ENCODE results near the gene SKI. TPM values are rescaled to one million over a fixed set of nuclear protein-coding genes. Genes with fewer than 3 reads are reported as not detected.

Gene SKI
- total and polyA plus RNA-seq, 2 experiments from 2014 or later: 9.3 to 66.8 TPM

- H3K36me3 ChIP-seq (ENCODE audit: insufficient read depth): no peaks in the 10 kb centered on the region
- 0 out of 2 replicates have a peak, but pooled peaks cover 6% of the 10 kb centered on the region for H3F3A ChIP-seq (replicated peaks; ENCODE audit: low read depth)
- no peaks in the 10 kb centered on the region for H3K9me2 ChIP-seq (ENCODE audit: insufficient read depth)
- H3K79me2 ChIP-seq (replicated peaks; ENCODE audit: insufficient read depth): peaks cover 69% of the 10 kb centered on the region
- ATAC-seq: no peak
- no peaks in the 10 kb centered on the region for H3K27me3 ChIP-seq (ENCODE audit: insufficient read depth)
- no peak for TF ChIP-seq JUNB (IDR thresholded peaks at IDR 0.05; ENCODE audit: unreplicated experiment)
- TF ChIP-seq STAT1 (IDR thresholded peaks at IDR 0.05; ENCODE audit: unreplicated experiment): no peak
- no peak for TF ChIP-seq CREB1 (CRISPR knock-in tag; IDR thresholded peaks at IDR 0.05; ENCODE audit: low read depth)
- TF ChIP-seq REST (IDR thresholded peaks at IDR 0.05; ENCODE audit: unreplicated experiment): no peak
- TF ChIP-seq ZNF114 (CRISPR knock-in tag; IDR thresholded peaks at IDR 0.05): no peak
- TF ChIP-seq EZH2 (IDR thresholded peaks at IDR 0.05; ENCODE audit: low read depth, unreplicated experiment): no peak
- no peak for TF ChIP-seq EZH2phosphoT487 (IDR thresholded peaks at IDR 0.05; ENCODE audit: unreplicated experiment)
- no peak for TF ChIP-seq ZNF462 (CRISPR knock-in tag; IDR thresholded peaks at IDR 0.05)
- no peak for TF ChIP-seq POLR2AphosphoS5 (IDR thresholded peaks at IDR 0.05; ENCODE audit: low read depth)
- TF ChIP-seq ETS1 (IDR thresholded peaks at IDR 0.05): no peak
- no peak for TF ChIP-seq NANOG (IDR thresholded peaks at IDR 0.05; ENCODE audit: borderline replicate concordance)
- TF ChIP-seq ZNF331 (CRISPR knock-in tag; IDR thresholded peaks at IDR 0.05; ENCODE audit: low read depth): no peak
- no peak for TF ChIP-seq CTCF (conservative IDR thresholded peaks at IDR 0.05; ENCODE audit: low read depth in 2 of 2)
- H3K27ac Mint-ChIP-seq: no peak overlapping the region
- DNase-seq (ENCODE audit: low spot score): no peak
- H4K20me1 ChIP-seq (replicated peaks; ENCODE audit: insufficient read depth): peaks cover 5% of the 10 kb centered on the region; the same call in 1 of the 2 replicates
- no peak overlapping the region for H3K27ac ChIP-seq (ENCODE audit: low read depth)
- peaks cover 20% of the 10 kb centered on the region for H3K27me3 Mint-ChIP-seq (ENCODE audit: insufficient read depth, low read depth, poor library complexity)
- peaks cover 12% of the 10 kb centered on the region; the same call in 2 of the 3 replicates for H3K36me3 Mint-ChIP-seq (ENCODE audit: low read depth)
- H3K4me2 ChIP-seq: no peak overlapping the region
- no peak overlapping the region for H3K4me3 ChIP-seq
- no peak overlapping the region for H3K4me3 Mint-ChIP-seq
- H3K4me1 ChIP-seq (ENCODE audit: insufficient read depth): peaks cover 19% of the 10 kb centered on the region
- peaks cover 3% of the 10 kb centered on the region; the same call in 2 of the 3 replicates for H3K9me3 Mint-ChIP-seq
- peaks cover 23% of the 10 kb centered on the region for H3K4me1 Mint-ChIP-seq
- H2AFZ ChIP-seq: no peak overlapping the region
Observed at GRCh38 chr1:2283371-2283990, 55.4 kb downstream of the SKI start.

Measured in GM23338 (cell line).